ENCODE results near the gene HS6ST1.

The HS6ST1 gene

GRCh38 chr2:128347701-128348539 lies 29.3 kb upstream of the HS6ST1 start:
- no peak for DNase-seq

- DNase-seq, result no peak
These were observed 28.5 kb upstream of the HS6ST1 start for GRCh38 chr2:128347171-128347558.

- no peak for DNase-seq
These were observed 27.9 kb upstream of the HS6ST1 start for GRCh38 chr2:128346291-128347170.

- DNase-seq, result no peak
These were observed 26.9 kb upstream of the HS6ST1 start for GRCh38 chr2:128345436-128346165.

GRCh38 chr2:128344101-128344500 lies 25.4 kb upstream of the HS6ST1 start:
- no peak for DNase-seq

GRCh38 chr2:128343459-128343858 lies 24.8 kb upstream of the HS6ST1 start:
- DNase-seq, result no peak

GRCh38 chr2:128342550-128342949 lies 23.9 kb upstream of the HS6ST1 start:
- no peak for DNase-seq

GRCh38 chr2:128341621-128342020 lies 23.0 kb upstream of the HS6ST1 start:
- DNase-seq, result no peak

- no peak for DNase-seq
These were observed 13.5 kb upstream of the HS6ST1 start for GRCh38 chr2:128332091-128332634.

- DNase-seq, result no peak
These were observed 11.9 kb upstream of the HS6ST1 start for GRCh38 chr2:128330583-128330982.

- no peak for DNase-seq
These were observed 10.9 kb upstream of the HS6ST1 start for GRCh38 chr2:128329607-128330006.

- DNase-seq, result no peak
These were observed 8.7 kb upstream of the HS6ST1 start for GRCh38 chr2:128327180-128327964.

GRCh38 chr2:128326346-128326745 lies 7.7 kb upstream of the HS6ST1 start:
- DNase-seq, result no peak

GRCh38 chr2:128325611-128326181 lies 7.0 kb upstream of the HS6ST1 start:
- DNase-seq, result no peak

- no peak for DNase-seq
These were observed 6.3 kb upstream of the HS6ST1 start for GRCh38 chr2:128324897-128325410.

- DNase-seq, result no peak
These were observed 5.6 kb upstream of the HS6ST1 start for GRCh38 chr2:128324008-128324896.

GRCh38 chr2:128323555-128323931 lies 4.9 kb upstream of the HS6ST1 start:
- DNase-seq, result no peak

- no peak for DNase-seq
These were observed 4.3 kb upstream of the HS6ST1 start for GRCh38 chr2:128322715-128323554.

All from activated CD4-positive, alpha-beta T cell treated with anti-CD3 and anti-CD28 coated beads, Interleukin-2, amount 50 U/mL, for 4 hours (primary cell).